ENCODE data around the gene PCED1A. TPM values are rescaled to one million over a fixed set of nuclear protein-coding genes. Genes with fewer than 3 reads are reported as not detected.

PCED1A gene
- total and polyA plus RNA-seq, 2 of the 8 experiments (the other 6 are each of a cell fraction or from before 2014, with no cell fraction given) = 13.4 to 18.9 TPM

DNA sequence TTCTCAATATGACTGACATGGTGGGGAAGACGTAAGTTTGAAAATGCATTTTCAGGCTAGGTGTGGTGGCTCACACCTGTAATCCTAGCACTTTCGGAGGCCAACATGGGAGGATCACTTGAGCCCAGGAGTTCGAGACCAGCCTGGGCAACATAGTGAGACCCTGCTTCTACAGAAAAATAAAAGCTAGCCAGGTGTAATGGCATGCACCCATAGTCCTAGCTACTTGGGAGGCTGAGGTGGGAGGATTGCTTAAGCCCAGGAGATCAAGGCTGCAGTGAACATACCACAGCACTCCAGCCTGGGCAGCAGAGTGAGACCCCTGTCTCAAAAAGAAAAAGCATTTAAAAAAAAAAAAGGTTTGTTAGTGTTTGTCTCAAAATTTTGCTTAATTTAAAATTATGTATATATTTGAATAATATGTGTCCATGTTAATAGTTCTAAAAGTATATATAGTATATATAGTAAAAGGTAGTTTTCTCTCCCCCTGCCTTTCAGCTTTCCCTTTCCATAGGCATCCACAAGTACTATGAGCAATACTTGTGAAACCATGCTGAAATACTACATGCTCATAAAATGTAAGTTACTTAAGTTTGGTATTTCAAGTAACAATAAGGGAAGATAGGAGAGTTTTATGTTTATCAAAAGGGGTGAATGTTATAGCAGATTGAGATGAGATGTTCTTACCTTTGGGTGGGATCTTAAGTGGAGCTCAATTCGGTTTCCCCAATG is 47.9 kb upstream of the PCED1A start (continued):
- TF ChIP-seq, protein P1, sequence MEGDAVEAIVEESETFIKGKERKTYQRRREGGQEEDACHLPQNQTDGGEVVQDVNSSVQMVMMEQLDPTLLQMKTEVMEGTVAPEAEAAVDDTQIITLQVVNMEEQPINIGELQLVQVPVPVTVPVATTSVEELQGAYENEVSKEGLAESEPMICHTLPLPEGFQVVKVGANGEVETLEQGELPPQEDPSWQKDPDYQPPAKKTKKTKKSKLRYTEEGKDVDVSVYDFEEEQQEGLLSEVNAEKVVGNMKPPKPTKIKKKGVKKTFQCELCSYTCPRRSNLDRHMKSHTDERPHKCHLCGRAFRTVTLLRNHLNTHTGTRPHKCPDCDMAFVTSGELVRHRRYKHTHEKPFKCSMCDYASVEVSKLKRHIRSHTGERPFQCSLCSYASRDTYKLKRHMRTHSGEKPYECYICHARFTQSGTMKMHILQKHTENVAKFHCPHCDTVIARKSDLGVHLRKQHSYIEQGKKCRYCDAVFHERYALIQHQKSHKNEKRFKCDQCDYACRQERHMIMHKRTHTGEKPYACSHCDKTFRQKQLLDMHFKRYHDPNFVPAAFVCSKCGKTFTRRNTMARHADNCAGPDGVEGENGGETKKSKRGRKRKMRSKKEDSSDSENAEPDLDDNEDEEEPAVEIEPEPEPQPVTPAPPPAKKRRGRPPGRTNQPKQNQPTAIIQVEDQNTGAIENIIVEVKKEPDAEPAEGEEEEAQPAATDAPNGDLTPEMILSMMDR (IDR thresholded peaks at IDR 0.05; ENCODE audit: control extremely low read depth in 1 of 3, insufficient read depth in 1 of 3, low read depth in 1 of 3, low read length in 3 of 3) = no peak
- no peak for TF ChIP-seq PHF8 (conservative IDR thresholded peaks at IDR 0.05; ENCODE audit: low read depth, low read length)
- TF ChIP-seq TCF12 (IDR thresholded peaks at IDR 0.05; ENCODE audit: low read depth, low read length) = no peak
- TF ChIP-seq CBX8 (IDR thresholded peaks at IDR 0.05; ENCODE audit: borderline replicate concordance, low read depth, low read length) = no peak
- TF ChIP-seq CTBP2 (IDR thresholded peaks at IDR 0.05; ENCODE audit: borderline replicate concordance, insufficient read depth, insufficient read length, low read length) = no peak
- TF ChIP-seq JUN (IDR thresholded peaks at IDR 0.05; ENCODE audit: low read depth, low read length) = no peak
- TF ChIP-seq CREB1 (IDR thresholded peaks at IDR 0.05) = no peak
- TF ChIP-seq, protein P2, sequence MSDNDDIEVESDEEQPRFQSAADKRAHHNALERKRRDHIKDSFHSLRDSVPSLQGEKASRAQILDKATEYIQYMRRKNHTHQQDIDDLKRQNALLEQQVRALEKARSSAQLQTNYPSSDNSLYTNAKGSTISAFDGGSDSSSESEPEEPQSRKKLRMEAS (IDR thresholded peaks at IDR 0.05) = no peak
- no peak for TF ChIP-seq RAD21 (IDR thresholded peaks at IDR 0.05 in 1 of 2, conservative IDR thresholded peaks at IDR 0.05 in 1 of 2; ENCODE audit: low read depth in 2 of 2, low read length in 2 of 2)
- TF ChIP-seq FOSL1 (IDR thresholded peaks at IDR 0.05; ENCODE audit: insufficient read depth, low read depth, low read length) = no peak

Data from H1 (cell line).